Inflammatory macrophage (primary cell): ENCODE results near the gene PPRC1.

ENCODE experiments used
- DNase-seq, 2 donors: peaks; one replicate each; pipeline ENCODE4 v3.0.0-alpha.2; 2020 to 2022

PPRC1 gene

GRCh38 chr10:102191956-102192355 lies 59.1 kb downstream of the PPRC1 start:
- DNase-seq: no peak

- DNase-seq: peak in 1 of 2 donors; percentile 14
These were observed 62.5 kb downstream of the PPRC1 start for GRCh38 chr10:102195296-102195870.

- no peak for DNase-seq
These were observed 64.1 kb downstream of the PPRC1 start for GRCh38 chr10:102196893-102197292.

GRCh38 chr10:102198027-102198426 lies 65.2 kb downstream of the PPRC1 start:
- no peak for DNase-seq
